Umbilical cord (tissue), 2 donors: ENCODE measurements around the gene TRIM75. TPM values are rescaled to one million over a fixed set of nuclear protein-coding genes. Genes with fewer than 3 reads are reported as not detected.
A peak's percentile ranks its signal among the peaks of the same experiment; 100 is the strongest.
"Not testable (repeated sequence)": the region's sequence is repeated elsewhere in the genome, so short reads cannot be mapped to it uniquely, and the experiment has no call there.

Experiments used
- DNase-seq: peaks from one replicate; pipeline ENCODE4 v3.0.0-alpha.2; 2015; ENCODE audit warnings: low spot score
- total RNA-seq: library from RNA; depleted of rRNA; stranded (reverse); fragments of >200 nt; gene quantifications from one replicate; pipeline ENCODE4 v1.2.3, GENCODE V29; 2014; ENCODE audit warnings: low replicate concordance; ENCODE audit not compliant: insufficient read depth

The TRIM75 gene
- total RNA-seq, 1 donor from 2014 or later = 1.2 TPM

DNA sequence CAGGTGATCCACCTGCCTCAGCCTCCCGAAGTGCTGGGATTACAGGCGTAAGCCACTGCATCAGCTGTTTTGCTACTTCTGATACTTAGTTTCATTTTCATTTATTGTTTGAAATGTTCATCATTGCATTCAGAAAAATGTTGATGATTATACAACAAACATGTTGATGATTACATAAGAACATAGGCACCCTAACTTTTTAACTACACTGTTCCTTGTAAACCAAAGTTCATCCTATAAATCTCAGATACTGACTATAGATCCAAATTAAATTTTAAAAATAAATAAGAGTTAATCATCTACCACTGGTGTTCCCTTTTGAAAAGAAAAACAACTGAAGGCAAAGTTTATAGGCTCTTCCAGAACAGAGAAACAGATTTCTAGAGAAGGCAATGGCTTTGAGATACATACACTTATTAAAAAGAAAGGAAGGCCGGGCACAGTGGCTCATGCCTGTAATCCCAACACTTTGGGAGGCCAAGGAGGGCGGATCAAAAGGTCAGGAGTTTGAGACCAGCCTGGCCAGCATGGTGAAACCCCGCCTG, 23.4 kb downstream of the TRIM75 start:
- DNase-seq = no peak

DNA sequence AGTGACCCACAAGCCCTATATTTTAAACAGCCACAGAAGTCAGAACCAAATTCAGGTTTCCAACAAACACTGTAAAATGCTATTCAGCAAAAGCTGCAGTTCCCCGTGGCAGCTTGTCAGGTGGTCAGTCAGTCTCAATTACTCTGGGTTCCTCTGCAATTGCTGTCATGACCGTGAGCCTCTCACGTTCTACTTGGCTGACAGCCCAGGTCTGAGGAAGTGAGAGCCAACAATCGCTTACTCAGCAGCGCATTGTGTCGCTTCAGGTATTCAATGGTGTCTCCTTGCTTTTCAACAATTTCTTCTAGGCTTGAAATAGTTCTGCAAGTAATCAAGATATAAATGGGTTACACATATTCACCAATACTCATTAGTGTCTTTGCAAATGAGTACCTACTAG, 25.8 kb downstream of the TRIM75 start:
- DNase-seq = no peak

DNA sequence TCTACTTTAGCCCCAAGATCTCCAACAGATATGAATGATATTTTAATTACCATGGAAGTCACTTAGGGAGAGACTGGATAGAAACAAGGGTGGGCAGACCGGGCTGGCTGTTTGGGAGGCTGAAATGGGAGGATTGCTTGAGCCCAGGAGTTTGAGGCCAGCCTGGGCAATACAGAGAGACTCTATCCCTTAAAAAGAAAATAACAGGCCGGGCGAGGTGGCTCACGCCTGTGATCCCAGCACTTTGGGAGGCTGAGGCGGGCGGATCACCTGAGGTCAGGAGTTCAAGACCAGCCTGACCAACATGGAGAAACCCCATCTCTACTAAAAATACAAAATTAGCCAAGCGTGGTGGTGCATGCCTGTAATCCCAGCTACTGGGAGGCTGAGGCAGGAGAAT, 31.1 kb downstream of the TRIM75 start:
- not testable (repeated sequence) for DNase-seq

GRCh38 chr4:165085946-165086345, 32.3 kb downstream of the TRIM75 start:
- no peak for DNase-seq

DNA sequence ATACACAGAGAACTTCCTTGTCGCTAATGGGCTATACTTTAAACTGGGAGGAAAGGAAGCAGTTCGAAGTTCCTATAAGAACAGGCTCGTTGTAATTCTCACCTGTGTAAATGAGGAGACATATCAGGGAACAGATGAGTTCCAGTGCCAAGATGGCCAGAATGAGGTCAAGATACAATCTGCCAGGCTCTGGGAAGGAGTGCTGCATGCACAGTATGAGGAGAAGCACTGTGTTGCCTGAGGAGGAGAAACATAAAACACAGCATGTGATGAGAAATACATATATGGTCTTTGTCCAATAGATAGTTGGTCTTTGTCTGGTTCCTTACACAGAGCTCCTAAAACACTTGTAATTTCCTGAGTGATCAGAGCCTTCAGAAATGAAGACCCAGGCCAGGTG, 34.7 kb downstream of the TRIM75 start:
- no peak for DNase-seq

GRCh38 chr4:165092187-165092586, 38.5 kb downstream of the TRIM75 start:
- not testable (repeated sequence) for DNase-seq

DNA sequence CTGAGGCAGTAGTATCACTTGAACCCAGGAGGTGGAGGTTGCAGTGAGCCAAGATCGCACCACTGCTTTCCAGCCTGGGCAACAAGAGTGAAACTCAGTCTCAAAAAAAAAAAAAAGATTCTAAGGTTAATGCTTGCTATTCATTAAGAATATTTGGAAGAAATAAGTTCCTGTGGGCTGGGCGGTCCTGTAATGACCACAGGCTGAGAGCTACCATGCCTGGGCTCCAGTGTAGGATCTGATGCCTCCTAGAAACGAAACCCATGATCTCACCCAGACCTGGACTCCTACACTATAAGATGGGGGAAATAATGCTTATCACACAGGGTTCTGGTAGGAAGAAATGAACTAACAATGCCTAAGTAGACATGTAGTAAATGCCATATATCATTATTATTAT, 41.2 kb downstream of the TRIM75 start:
- DNase-seq = no peak

DNA sequence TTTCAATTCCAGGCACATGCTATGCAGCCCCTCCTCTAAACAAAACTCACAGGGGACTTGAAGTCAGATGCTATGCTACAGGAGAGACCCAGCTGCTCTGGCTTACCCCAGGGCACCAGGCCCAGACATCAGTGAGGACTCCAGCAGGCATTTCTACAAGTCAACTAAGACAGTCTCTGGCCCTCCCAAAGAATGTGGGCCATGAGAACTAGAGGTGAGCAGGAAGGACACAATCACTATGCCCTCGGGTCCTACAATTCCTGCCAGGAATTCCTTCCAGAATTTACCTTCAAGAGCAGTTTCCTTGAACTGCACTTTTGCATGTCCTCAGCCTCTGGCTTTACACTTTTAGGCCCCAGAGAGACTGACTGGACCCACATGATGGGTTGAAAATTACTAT, 41.6 kb downstream of the TRIM75 start:
- no peak for DNase-seq

- DNase-seq = peak; percentile 44
Measured at GRCh38 chr4:165096776-165097175, 43.1 kb downstream of the TRIM75 start.

GRCh38 chr4:165101641-165102040, 48.0 kb downstream of the TRIM75 start:
- DNase-seq = no peak

- DNase-seq = no peak
Measured at GRCh38 chr4:165106518-165106917, 52.9 kb downstream of the TRIM75 start.

Other genes starting within 250 kb of the TRIM75 start
- gene APELA, start 176.7 kb upstream of the TRIM75 start, total RNA-seq = 2.2 TPM
- gene TRIM61, start 76.2 kb upstream of the TRIM75 start, total RNA-seq = 12.3 TPM
- 2.2 TPM for gene TRIM60, start 21.9 kb upstream of the TRIM75 start, total RNA-seq
- 12.5 TPM for gene TMEM192, start 59.0 kb downstream of the TRIM75 start, total RNA-seq
- gene KLHL2, start 153.7 kb downstream of the TRIM75 start, total RNA-seq = 51.8 TPM